ENCODE data around the gene CIITA.

DNA sequence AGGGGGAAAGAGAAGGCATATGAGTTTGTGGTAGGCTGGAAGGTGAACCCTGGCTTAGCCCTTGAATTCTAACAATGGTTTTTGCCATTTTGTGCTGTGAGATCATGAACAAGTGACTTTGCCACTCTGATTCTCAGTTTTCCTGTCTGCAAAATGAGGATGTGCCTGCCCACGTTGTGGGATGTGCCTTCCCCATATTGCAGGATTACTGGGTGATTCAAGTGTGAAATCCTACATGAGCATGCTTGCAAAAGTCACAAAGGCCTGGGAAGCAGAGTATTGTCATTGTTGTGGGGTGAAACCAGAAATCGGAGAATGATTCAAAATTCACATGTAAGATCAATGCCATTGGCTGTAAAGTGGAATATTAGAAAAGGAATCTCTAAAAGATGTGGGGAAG is 29.8 kb upstream of the CIITA start:
- TF ChIP-seq, protein P1, sequence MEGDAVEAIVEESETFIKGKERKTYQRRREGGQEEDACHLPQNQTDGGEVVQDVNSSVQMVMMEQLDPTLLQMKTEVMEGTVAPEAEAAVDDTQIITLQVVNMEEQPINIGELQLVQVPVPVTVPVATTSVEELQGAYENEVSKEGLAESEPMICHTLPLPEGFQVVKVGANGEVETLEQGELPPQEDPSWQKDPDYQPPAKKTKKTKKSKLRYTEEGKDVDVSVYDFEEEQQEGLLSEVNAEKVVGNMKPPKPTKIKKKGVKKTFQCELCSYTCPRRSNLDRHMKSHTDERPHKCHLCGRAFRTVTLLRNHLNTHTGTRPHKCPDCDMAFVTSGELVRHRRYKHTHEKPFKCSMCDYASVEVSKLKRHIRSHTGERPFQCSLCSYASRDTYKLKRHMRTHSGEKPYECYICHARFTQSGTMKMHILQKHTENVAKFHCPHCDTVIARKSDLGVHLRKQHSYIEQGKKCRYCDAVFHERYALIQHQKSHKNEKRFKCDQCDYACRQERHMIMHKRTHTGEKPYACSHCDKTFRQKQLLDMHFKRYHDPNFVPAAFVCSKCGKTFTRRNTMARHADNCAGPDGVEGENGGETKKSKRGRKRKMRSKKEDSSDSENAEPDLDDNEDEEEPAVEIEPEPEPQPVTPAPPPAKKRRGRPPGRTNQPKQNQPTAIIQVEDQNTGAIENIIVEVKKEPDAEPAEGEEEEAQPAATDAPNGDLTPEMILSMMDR (IDR thresholded peaks at IDR 0.05): no peak
- TF ChIP-seq POLR2A (IDR thresholded peaks at IDR 0.05): no peak

Measured in Peyer's patch (tissue), 4 donors.